HepG2 (cell line): ENCODE measurements around the gene EPB41. TPM values are rescaled to one million over a fixed set of nuclear protein-coding genes. Genes with fewer than 3 reads are reported as not detected.

Experiments
- BATF2 ChIP-seq: sonication (generic); formaldehyde crosslinking; IDR thresholded peaks from 2 replicates; pipeline ENCODE4 v1.8.0; 2022; ENCODE audit warnings: mild to moderate bottlenecking, missing genetic modification reagents, moderate library complexity
- GLI4 ChIP-seq: sonication (generic); formaldehyde crosslinking; IDR thresholded peaks from 2 replicates; pipeline ENCODE4 v1.5.1; 2020; ENCODE audit warnings: missing genetic modification reagents, mild to moderate bottlenecking, moderate library complexity, borderline replicate concordance
- IKZF4 ChIP-seq: sonication (generic); formaldehyde crosslinking; IDR thresholded peaks from 2 replicates; pipeline ENCODE4 v1.5.1; 2020; ENCODE audit warnings: borderline replicate concordance, mild to moderate bottlenecking, low read depth, missing genetic modification reagents; ENCODE audit errors: not compliant biosample characterization
- KDM5B ChIP-seq: sonication (generic); formaldehyde crosslinking; IDR thresholded peaks from 2 replicates; pipeline ENCODE4 v1.4.0; 2020; ENCODE audit warnings: missing genetic modification reagents, mild to moderate bottlenecking, borderline replicate concordance
- MXI1 ChIP-seq: IDR thresholded peaks from 3 replicates; pipeline ENCODE4 v1.6.1; 2012; ENCODE audit warnings: low read depth, low read length, inconsistent platforms, borderline replicate concordance
- SNRNP70 ChIP-seq: fragments of 200-400 bp; formaldehyde crosslinking; IDR thresholded peaks from 2 replicates; pipeline ENCODE4 v1.6.1; 2017; ENCODE audit warnings: mild to moderate bottlenecking, low read depth, low read length, moderate library complexity
- ZBTB37 ChIP-seq: sonication (generic); formaldehyde crosslinking; IDR thresholded peaks from 2 replicates; pipeline ENCODE4 v1.4.0; 2020; ENCODE audit warnings: mild to moderate bottlenecking, missing genetic modification reagents
- ZFAT ChIP-seq: sonication (generic); formaldehyde crosslinking; conservative IDR thresholded peaks from 2 replicates; pipeline ENCODE4 v1.8.1; 2023; ENCODE audit warnings: missing genetic modification reagents, inconsistent platforms
- ZMYM2 ChIP-seq: sonication (generic); formaldehyde crosslinking; IDR thresholded peaks from 2 replicates; pipeline ENCODE4 v1.8.0; 2022; ENCODE audit warnings: mild to moderate bottlenecking, missing genetic modification reagents
- ZNF24 ChIP-seq: fragments of 450-650 bp; IDR thresholded peaks from 2 replicates; pipeline ENCODE4 v1.6.1; 2017; ENCODE audit warnings: antibody characterized with exemption, mild to moderate bottlenecking
- ZNF484 ChIP-seq: sonication (generic); formaldehyde crosslinking; IDR thresholded peaks from 2 replicates; pipeline ENCODE4 v1.5.1; 2020; ENCODE audit warnings: mild to moderate bottlenecking, low read depth, missing genetic modification reagents, borderline replicate concordance
- ZNF598 ChIP-seq: sonication (generic); formaldehyde crosslinking; IDR thresholded peaks from 2 replicates; pipeline ENCODE4 v1.5.1; 2020; ENCODE audit warnings: mild to moderate bottlenecking, missing genetic modification reagents, borderline replicate concordance
- ZNF660 ChIP-seq: sonication (generic); formaldehyde crosslinking; IDR thresholded peaks from 2 replicates; pipeline ENCODE4 v1.5.1; 2020; ENCODE audit warnings: mild to moderate bottlenecking, low read depth, missing genetic modification reagents, borderline replicate concordance
- ZNF691 ChIP-seq: sonication (generic); formaldehyde crosslinking; IDR thresholded peaks from 2 replicates; pipeline ENCODE4 v1.4.0; 2020; ENCODE audit warnings: missing genetic modification reagents, low read depth, mild to moderate bottlenecking, borderline replicate concordance
- polyA plus RNA-seq, 8 experiments: library from polyadenylated mRNA; depleted of rRNA in 3 of 8; stranded (reverse) in 7 of 8; unstranded in 1 of 8; fragments of >200 nt; fragmentation: Illumina TruSeq in 4 of 8; extraction: Trizol in 4 of 8; gene quantifications; 2 replicates each; pipeline versions ENCODE4 v1.2.1 to v1.2.3, GENCODE V29; 2011 to 2016; ENCODE audit warnings: low read depth in 4 of 8, missing spikeins in 1 of 8, mixed read lengths in 1 of 8; ENCODE audit not compliant: insufficient read depth in 1 of 8
- total RNA-seq, 5 experiments: library from RNA; depleted of rRNA; stranded (reverse); fragments of >200 nt; fragmentation: Illumina TruSeq; extraction: Trizol; gene quantifications; 2 replicates each; pipeline ENCODE4 v1.2.3, GENCODE V29; 2016; ENCODE audit warnings: low read depth in 1 of 5
- TF ChIP-seq, protein P1 (sequence below): sonication (generic); formaldehyde crosslinking; IDR thresholded peaks from 2 replicates; pipeline ENCODE4 v1.9.0; 2021; ENCODE audit warnings: mild to moderate bottlenecking, missing genetic modification reagents
- TF ChIP-seq, protein P2 (sequence below): sonication (generic); formaldehyde crosslinking; IDR thresholded peaks from 2 replicates; pipeline ENCODE4 v1.8.1; 2023; ENCODE audit warnings: mild to moderate bottlenecking, missing genetic modification reagents

Gene EPB41
- total and polyA plus RNA-seq, 2 of the 13 experiments (the other 11 are each of a cell fraction or from before 2014, with no cell fraction given), result 34.5 to 46.7 TPM

DNA sequence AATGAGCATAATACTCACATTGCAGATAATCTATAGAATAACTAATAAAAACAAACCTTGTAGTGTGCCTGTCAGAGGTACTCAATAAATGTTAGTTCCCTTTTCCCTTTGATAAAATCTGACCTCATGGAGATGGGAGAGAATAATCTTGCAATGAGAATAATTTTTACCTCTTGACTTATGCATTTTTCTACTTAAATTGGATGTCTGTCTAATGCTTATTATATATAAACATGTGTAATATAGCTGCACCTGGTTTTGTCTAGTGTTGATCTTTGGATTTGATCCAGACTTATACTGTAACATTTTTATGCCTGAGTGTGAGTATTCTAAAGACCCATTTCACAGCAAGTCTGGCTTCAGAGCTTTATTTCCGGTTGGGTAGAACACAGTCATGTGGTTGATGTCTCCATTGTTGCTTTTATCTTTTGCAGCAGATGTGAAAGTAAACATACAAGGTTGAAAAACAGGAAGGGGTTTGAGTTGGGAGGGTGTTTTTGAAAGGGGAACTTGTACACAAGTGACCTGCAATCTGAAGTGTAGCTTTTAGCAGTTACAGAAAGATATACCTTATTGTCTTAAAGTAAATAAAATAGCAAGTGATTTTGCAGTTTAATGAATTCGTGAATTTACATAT lies 12.4 kb downstream of the EPB41 start (continued):
- TF ChIP-seq, protein P1, sequence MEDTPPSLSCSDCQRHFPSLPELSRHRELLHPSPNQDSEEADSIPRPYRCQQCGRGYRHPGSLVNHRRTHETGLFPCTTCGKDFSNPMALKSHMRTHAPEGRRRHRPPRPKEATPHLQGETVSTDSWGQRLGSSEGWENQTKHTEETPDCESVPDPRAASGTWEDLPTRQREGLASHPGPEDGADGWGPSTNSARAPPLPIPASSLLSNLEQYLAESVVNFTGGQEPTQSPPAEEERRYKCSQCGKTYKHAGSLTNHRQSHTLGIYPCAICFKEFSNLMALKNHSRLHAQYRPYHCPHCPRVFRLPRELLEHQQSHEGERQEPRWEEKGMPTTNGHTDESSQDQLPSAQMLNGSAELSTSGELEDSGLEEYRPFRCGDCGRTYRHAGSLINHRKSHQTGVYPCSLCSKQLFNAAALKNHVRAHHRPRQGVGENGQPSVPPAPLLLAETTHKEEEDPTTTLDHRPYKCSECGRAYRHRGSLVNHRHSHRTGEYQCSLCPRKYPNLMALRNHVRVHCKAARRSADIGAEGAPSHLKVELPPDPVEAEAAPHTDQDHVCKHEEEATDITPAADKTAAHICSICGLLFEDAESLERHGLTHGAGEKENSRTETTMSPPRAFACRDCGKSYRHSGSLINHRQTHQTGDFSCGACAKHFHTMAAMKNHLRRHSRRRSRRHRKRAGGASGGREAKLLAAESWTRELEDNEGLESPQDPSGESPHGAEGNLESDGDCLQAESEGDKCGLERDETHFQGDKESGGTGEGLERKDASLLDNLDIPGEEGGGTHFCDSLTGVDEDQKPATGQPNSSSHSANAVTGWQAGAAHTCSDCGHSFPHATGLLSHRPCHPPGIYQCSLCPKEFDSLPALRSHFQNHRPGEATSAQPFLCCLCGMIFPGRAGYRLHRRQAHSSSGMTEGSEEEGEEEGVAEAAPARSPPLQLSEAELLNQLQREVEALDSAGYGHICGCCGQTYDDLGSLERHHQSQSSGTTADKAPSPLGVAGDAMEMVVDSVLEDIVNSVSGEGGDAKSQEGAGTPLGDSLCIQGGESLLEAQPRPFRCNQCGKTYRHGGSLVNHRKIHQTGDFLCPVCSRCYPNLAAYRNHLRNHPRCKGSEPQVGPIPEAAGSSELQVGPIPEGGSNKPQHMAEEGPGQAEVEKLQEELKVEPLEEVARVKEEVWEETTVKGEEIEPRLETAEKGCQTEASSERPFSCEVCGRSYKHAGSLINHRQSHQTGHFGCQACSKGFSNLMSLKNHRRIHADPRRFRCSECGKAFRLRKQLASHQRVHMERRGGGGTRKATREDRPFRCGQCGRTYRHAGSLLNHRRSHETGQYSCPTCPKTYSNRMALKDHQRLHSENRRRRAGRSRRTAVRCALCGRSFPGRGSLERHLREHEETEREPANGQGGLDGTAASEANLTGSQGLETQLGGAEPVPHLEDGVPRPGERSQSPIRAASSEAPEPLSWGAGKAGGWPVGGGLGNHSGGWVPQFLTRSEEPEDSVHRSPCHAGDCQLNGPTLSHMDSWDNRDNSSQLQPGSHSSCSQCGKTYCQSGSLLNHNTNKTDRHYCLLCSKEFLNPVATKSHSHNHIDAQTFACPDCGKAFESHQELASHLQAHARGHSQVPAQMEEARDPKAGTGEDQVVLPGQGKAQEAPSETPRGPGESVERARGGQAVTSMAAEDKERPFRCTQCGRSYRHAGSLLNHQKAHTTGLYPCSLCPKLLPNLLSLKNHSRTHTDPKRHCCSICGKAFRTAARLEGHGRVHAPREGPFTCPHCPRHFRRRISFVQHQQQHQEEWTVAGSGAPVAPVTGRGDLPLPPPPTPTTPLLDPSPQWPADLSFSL (CRISPR knock-in tag), result no peak; the same call in 1 of the 2 replicates
- TF ChIP-seq ZNF598 (no peak), SNRNP70 (no peak), ZNF660 (CRISPR knock-in tag) (no peak), ZMYM2 (peak; percentile 72; the same call in 1 of the 2 replicates), ZNF484 (CRISPR knock-in tag) (no peak), IKZF4 (CRISPR knock-in tag) (no peak), KDM5B (CRISPR knock-in tag) (no peak), GLI4 (CRISPR knock-in tag) (no peak), BATF2 (CRISPR knock-in tag) (no peak), ZBTB37 (no peak), ZNF691 (CRISPR knock-in tag) (no peak), ZFAT (CRISPR knock-in tag) (no peak), ZNF24 (no peak), MXI1 (no peak)
- TF ChIP-seq, protein P2, sequence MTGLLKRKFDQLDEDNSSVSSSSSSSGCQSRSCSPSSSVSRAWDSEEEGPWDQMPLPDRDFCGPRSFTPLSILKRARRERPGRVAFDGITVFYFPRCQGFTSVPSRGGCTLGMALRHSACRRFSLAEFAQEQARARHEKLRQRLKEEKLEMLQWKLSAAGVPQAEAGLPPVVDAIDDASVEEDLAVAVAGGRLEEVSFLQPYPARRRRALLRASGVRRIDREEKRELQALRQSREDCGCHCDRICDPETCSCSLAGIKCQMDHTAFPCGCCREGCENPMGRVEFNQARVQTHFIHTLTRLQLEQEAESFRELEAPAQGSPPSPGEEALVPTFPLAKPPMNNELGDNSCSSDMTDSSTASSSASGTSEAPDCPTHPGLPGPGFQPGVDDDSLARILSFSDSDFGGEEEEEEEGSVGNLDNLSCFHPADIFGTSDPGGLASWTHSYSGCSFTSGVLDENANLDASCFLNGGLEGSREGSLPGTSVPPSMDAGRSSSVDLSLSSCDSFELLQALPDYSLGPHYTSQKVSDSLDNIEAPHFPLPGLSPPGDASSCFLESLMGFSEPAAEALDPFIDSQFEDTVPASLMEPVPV (CRISPR knock-in tag), result no peak
